Karpas-422 (cell line): ENCODE results near the gene CXXC4. TPM values are rescaled to one million over a fixed set of nuclear protein-coding genes. Genes with fewer than 3 reads are reported as not detected.

Experiments
- DNase-seq: peaks from one replicate; pipeline ENCODE4 v3.0.0-alpha.2; 2015
- H2AFZ ChIP-seq: fragments of 200-600 bp; sonication (generic); 2 replicates; pipeline ENCODE4 v1.6.1; 2014; ENCODE audit warnings: antibody characterized with exemption, low read length, mixed read lengths
- H3K27ac ChIP-seq: fragments of 200-600 bp; sonication (generic); 2 replicates; pipeline ENCODE4 v1.5.1; 2014; ENCODE audit warnings: mild to moderate bottlenecking, low read length, moderate library complexity
- H3K27me3 ChIP-seq: fragments of 200-600 bp; sonication (generic); 2 replicates; pipeline ENCODE4 v1.6.1; 2014; ENCODE audit warnings: low read length, mixed read lengths
- H3K36me3 ChIP-seq: fragments of 200-600 bp; sonication (generic); 2 replicates; pipeline ENCODE4 v1.6.1; 2014; ENCODE audit warnings: low read length, mixed read lengths; ENCODE audit not compliant: insufficient read depth
- H3K4me1 ChIP-seq: fragments of 200-600 bp; sonication (generic); 2 replicates; pipeline ENCODE4 v1.6.1; 2014; ENCODE audit warnings: mild to moderate bottlenecking, low read length, mixed read lengths
- H3K4me2 ChIP-seq: fragments of 200-600 bp; sonication (generic); 2 replicates; pipeline ENCODE4 v1.6.1; 2014; ENCODE audit warnings: low read length, low read depth, mild to moderate bottlenecking; ENCODE audit not compliant: poor library complexity, severe bottlenecking
- H3K4me3 ChIP-seq: fragments of 200-600 bp; sonication (generic); 2 replicates; pipeline ENCODE4 v1.5.1; 2014; ENCODE audit warnings: mild to moderate bottlenecking, antibody characterized with exemption, low read length, mixed read lengths
- H3K79me2 ChIP-seq: fragments of 200-600 bp; sonication (generic); 2 replicates; pipeline ENCODE4 v1.6.1; 2014; ENCODE audit warnings: mild to moderate bottlenecking, low read length, mixed read lengths
- H3K9ac ChIP-seq: fragments of 200-600 bp; sonication (generic); 2 replicates; pipeline ENCODE4 v1.6.0; 2014; ENCODE audit warnings: low read length
- H3K9me2 ChIP-seq: fragments of 200-600 bp; sonication (generic), shearing (Covaris generic); replicated peaks from 2 replicates; pipeline ENCODE4 v1.6.0; 2014; ENCODE audit warnings: mild to moderate bottlenecking, low read length, moderate library complexity; ENCODE audit not compliant: insufficient read depth
- H3K9me3 ChIP-seq: fragments of 300-700, 200-600 bp; sonication (generic); 2 replicates; pipeline ENCODE4 v1.6.1; 2014; ENCODE audit warnings: low read length, mixed read lengths
- H4K20me1 ChIP-seq: fragments of 200-600 bp; sonication (generic); 2 replicates; pipeline ENCODE4 v1.6.1; 2014; ENCODE audit warnings: mild to moderate bottlenecking, antibody characterized with exemption, low read length, low read depth; ENCODE audit not compliant: insufficient read depth
- total RNA-seq: library from RNA; depleted of rRNA; stranded (reverse); fragments of >200 nt; shearing (Covaris generic); gene quantifications from 2 replicates; pipeline ENCODE4 v1.2.3, GENCODE V29; 2014; ENCODE audit warnings: low replicate concordance

Gene CXXC4
- total RNA-seq, 1 experiment from 2014 or later, result not detected

DNA sequence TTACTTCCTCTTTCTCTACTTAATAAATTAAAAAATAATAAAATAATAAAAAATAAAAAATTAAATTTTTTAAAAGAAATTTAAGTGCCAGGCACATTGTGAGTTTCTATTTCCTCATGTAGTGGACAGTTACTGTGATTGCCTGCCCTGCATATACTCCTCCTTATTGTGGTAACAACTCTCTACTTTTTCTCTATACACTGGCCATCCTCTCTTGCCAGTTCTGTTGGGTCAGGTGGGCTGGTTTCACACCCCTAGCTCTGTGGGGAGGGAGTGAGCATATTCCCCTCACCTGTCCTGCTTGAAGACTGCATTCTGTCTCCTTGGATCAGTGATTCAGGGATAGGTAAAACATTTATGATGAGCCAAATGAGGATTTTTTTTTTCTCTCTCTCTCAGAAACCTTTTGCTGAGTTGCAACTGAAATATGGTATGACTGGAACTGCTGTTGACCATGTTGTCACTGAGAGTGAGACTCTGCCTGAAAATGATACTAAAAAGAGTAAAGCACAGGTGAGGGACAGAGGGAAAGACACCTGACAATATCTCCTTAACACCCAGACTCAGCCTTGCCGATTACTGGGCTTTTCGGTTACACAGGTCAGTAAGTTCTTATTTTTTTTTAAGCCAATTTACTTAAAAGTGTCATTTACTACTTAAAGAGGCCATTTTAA is 37.2 kb downstream of the CXXC4 start:
- H3K27me3 ChIP-seq, result no peaks in the 10 kb centered on the region
- no peaks in the 10 kb centered on the region for H3K4me1 ChIP-seq
- H3K9me2 ChIP-seq, result no peaks in the 10 kb centered on the region; the same call in 1 of the 2 replicates
- H3K4me2 ChIP-seq, result no peak overlapping the region
- DNase-seq, result no peak
- no peak overlapping the region for H3K9ac ChIP-seq
- no peaks in the 10 kb centered on the region for H3K9me3 ChIP-seq
- H3K27ac ChIP-seq, result no peak overlapping the region
- H3K4me3 ChIP-seq, result no peak overlapping the region
- no peak overlapping the region for H2AFZ ChIP-seq
- H3K36me3 ChIP-seq, result no peaks in the 10 kb centered on the region
- no peaks in the 10 kb centered on the region for H3K79me2 ChIP-seq
- H4K20me1 ChIP-seq, result no peaks in the 10 kb centered on the region

DNA sequence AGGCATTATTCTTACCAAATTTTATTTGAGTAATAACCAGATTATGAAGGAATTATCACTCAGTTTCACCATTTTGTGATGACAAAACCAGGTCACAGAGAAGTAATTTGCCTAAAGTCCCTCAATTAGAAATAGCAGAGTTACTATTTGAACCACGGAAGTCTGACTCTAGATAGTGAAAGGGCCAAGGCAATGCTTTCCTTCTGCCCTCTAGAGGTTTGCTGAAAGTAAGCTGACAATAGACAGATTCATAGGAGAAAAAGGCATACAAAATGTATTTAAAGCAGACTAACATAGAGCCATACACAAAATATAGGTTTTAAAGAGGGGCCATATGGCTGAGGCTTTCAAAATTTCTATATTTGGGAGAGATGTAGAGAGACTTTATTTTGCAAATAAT is 43.1 kb downstream of the CXXC4 start:
- H3K9me3 ChIP-seq, result no peaks in the 10 kb centered on the region
- H3K4me2 ChIP-seq, result no peak overlapping the region
- no peaks in the 10 kb centered on the region for H3K36me3 ChIP-seq
- no peaks in the 10 kb centered on the region for H3K4me1 ChIP-seq
- H3K9me2 ChIP-seq, result no peaks in the 10 kb centered on the region
- no peak overlapping the region for H3K9ac ChIP-seq
- no peak overlapping the region for H3K27ac ChIP-seq
- no peak overlapping the region for H3K4me3 ChIP-seq
- H2AFZ ChIP-seq, result no peak overlapping the region
- no peaks in the 10 kb centered on the region for H3K79me2 ChIP-seq
- H4K20me1 ChIP-seq, result no peaks in the 10 kb centered on the region
- DNase-seq, result no peak
- H3K27me3 ChIP-seq, result no peaks in the 10 kb centered on the region

DNA sequence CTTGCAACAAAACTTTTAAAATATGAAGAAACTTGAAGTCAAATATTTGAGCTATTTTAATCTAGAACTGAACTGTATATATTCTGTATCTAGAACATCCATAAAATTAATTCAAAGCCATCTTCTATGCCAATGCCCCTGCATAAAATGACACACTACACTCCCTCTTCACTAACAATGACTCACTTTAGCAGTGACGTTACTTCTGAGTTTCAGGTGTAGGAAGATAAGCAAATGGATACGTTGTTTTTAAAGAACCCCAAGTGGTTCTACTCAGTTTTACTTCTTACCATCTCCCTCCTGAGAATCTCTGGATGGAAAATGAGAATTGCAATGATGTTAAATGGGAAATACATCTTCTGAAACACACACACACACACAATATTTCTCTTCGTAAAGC is 45.2 kb downstream of the CXXC4 start:
- no peak overlapping the region for H3K4me2 ChIP-seq
- H3K9me2 ChIP-seq, result no peaks in the 10 kb centered on the region
- DNase-seq, result no peak
- H3K4me1 ChIP-seq, result no peaks in the 10 kb centered on the region
- H3K9me3 ChIP-seq, result no peaks in the 10 kb centered on the region
- H3K27me3 ChIP-seq, result no peaks in the 10 kb centered on the region
- H3K36me3 ChIP-seq, result no peaks in the 10 kb centered on the region
- H3K79me2 ChIP-seq, result no peaks in the 10 kb centered on the region
- no peak overlapping the region for H3K27ac ChIP-seq
- peak overlapping the region; percentile 43; the same call in 1 of the 2 replicates for H2AFZ ChIP-seq
- no peak overlapping the region for H3K9ac ChIP-seq
- H4K20me1 ChIP-seq, result no peaks in the 10 kb centered on the region
- H3K4me3 ChIP-seq, result no peak overlapping the region

DNA sequence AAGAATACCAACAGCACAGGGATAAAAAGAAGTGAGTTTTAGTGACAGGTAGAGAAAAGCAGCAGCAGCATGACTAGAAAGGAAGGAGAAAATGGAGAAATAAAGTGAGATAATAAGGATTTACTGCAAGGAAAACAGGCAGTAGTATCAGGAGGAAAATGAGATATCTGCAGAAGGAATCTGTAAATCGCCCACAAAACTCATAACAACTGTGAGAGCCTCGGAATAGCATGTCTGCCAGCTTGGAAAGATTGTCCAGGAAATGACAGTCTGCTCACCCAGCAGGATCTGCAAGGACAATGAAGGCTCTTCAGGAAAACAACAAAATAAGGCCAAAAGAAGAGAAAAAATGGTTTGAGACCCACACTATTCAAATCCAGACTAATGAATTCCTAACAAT is 47.4 kb downstream of the CXXC4 start:
- Histone ChIP-seq H3K27ac (no peak overlapping the region), H3K4me1 (no peaks in the 10 kb centered on the region), H3K79me2 (no peaks in the 10 kb centered on the region), H3K4me2 (no peak overlapping the region), H3K9ac (no peak overlapping the region), H2AFZ (no peak overlapping the region), H3K36me3 (no peaks in the 10 kb centered on the region), H3K9me2 (no peaks in the 10 kb centered on the region), H3K4me3 (no peak overlapping the region), H4K20me1 (no peaks in the 10 kb centered on the region), H3K9me3 (no peaks in the 10 kb centered on the region), H3K27me3 (no peaks in the 10 kb centered on the region)
- no peak for DNase-seq

DNA sequence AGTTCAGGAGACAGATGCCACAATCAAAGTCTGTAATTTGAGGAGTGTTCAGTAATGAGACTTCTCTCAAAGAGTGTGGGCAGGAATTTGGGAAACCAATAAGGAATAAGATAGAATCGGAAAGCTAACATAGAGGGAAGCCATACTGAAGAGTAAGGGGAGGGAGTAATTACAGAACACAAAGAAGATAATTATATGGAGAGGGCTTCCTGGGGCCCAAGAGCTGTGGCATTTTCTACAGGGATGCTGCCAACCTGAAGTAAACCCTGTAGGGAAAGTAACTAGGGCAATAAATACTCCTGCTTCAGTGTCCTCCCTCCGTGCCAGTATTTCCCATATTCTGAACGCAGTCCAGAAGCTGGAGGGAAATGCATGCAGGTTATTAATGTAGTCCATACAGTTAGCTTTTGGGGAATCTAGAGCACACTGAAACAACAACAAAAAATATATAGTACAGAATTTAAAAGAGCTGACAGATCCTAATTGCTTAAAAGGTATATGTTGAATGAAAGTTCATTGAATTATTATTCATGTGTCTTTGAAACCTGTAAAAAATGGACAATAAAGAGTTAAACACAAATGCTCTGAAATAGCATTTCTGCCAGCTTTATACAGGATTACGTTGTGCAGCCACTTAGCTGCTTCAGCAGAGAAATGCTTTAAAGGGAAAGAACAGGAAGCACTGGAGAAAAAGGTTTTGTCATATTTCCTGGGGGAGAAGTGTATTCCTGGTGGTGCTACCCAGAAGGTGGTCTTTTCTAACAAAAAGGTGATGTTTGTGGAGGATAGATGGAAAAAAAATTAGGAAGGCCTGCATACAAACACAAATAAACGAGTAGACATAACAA is 48.0 kb downstream of the CXXC4 start:
- H3K27ac ChIP-seq, result no peak overlapping the region
- no peaks in the 10 kb centered on the region for H3K4me1 ChIP-seq
- H3K4me2 ChIP-seq, result no peak overlapping the region
- no peak overlapping the region for H2AFZ ChIP-seq
- no peaks in the 10 kb centered on the region for H4K20me1 ChIP-seq
- no peaks in the 10 kb centered on the region for H3K9me2 ChIP-seq
- H3K4me3 ChIP-seq, result no peak overlapping the region
- H3K79me2 ChIP-seq, result no peaks in the 10 kb centered on the region
- H3K9ac ChIP-seq, result no peak overlapping the region
- no peak for DNase-seq
- H3K9me3 ChIP-seq, result no peaks in the 10 kb centered on the region
- H3K27me3 ChIP-seq, result no peaks in the 10 kb centered on the region
- no peaks in the 10 kb centered on the region for H3K36me3 ChIP-seq

DNA sequence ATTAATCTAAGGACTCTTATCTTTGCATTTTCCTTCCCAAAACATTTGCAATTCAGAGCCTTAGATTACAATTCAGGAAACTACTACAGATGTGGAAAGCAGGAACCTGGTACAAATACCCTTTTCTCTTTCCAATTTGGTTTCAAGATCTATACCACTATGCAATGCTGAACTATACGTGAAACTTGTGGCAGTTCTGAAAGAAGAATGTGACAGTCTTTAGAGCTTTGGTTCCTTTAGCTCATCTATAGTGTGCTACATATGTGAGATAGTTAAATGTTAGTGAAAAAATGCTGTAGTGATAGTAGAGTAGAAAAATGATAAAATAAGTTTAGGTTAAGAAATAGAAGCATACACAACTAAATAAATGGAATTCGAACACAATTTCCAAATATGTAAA is 50.0 kb downstream of the CXXC4 start:
- H3K4me3 ChIP-seq, result no peak overlapping the region
- H3K9ac ChIP-seq, result no peak overlapping the region
- H3K9me3 ChIP-seq, result no peaks in the 10 kb centered on the region
- H3K36me3 ChIP-seq, result no peaks in the 10 kb centered on the region
- H2AFZ ChIP-seq, result no peak overlapping the region
- H3K4me1 ChIP-seq, result no peaks in the 10 kb centered on the region
- DNase-seq, result no peak
- H3K4me2 ChIP-seq, result no peak overlapping the region
- no peaks in the 10 kb centered on the region for H4K20me1 ChIP-seq
- H3K27ac ChIP-seq, result no peak overlapping the region
- no peaks in the 10 kb centered on the region for H3K27me3 ChIP-seq
- H3K9me2 ChIP-seq, result no peaks in the 10 kb centered on the region
- H3K79me2 ChIP-seq, result no peaks in the 10 kb centered on the region

DNA sequence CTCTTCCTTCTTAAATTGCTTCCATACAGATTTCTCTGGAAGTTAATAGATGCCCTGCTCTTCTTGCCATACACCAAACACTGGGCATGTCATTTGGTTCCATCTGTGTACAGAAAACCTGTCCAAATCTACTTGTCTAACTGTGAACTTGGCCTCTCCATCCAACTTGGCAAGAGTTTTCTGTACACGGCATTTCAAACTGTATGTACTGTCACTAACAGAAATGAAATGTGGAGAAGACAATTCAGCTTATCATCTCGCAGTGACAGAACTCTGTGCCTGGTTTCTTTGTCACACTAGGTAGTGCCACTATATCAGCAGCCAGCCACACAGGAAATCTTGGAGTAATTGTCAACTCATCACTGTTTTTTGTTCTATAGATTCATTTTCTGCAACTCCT is 58.2 kb downstream of the CXXC4 start:
- Histone ChIP-seq H3K27ac (no peak overlapping the region), H3K9me2 (no peaks in the 10 kb centered on the region), H3K4me2 (no peak overlapping the region)

DNA sequence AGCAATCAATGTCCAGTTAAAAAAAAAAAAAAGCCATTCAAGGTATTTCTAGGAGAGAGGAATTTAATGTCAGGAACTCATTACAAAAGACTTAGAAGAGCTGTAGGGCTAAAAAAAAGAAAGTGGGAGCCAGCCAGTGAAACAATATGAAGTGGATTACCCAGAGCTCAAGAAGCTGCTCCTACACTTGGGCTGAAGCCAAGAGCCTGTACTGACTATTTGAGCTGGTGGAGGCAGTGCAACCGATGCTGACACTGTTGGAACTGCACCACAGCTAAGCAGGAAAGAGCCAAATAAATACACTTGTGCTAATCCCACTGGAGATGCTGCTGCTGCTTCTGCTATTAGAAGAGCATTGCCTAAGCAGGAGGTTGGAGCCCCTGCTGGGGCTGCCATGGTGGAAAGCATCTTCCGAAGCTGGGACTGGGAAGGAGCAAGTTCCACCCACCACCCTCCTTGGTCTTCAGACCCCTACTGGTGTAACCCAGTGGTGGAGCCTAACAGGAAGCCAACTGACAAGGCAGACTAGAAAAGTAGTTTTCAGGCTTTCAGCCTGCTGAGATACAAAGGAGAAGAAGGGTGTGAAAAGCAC is 65.4 kb downstream of the CXXC4 start:
- H3K9me3 ChIP-seq, result no peaks in the 10 kb centered on the region
- no peaks in the 10 kb centered on the region for H4K20me1 ChIP-seq
- no peaks in the 10 kb centered on the region for H3K4me1 ChIP-seq
- H3K9me2 ChIP-seq, result no peaks in the 10 kb centered on the region
- no peak overlapping the region for H3K4me3 ChIP-seq
- no peak overlapping the region for H3K27ac ChIP-seq
- H3K9ac ChIP-seq, result no peak overlapping the region
- no peak overlapping the region for H3K4me2 ChIP-seq
- no peaks in the 10 kb centered on the region for H3K36me3 ChIP-seq
- H2AFZ ChIP-seq, result no peak overlapping the region
- no peaks in the 10 kb centered on the region for H3K27me3 ChIP-seq
- H3K79me2 ChIP-seq, result no peaks in the 10 kb centered on the region
- DNase-seq, result no peak

More for the DNA sequence above, 58.2 kb downstream of the CXXC4 start:
- no peaks in the 10 kb centered on the region for H3K79me2 ChIP-seq
- no peaks in the 10 kb centered on the region for H3K27me3 ChIP-seq
- no peak overlapping the region for H2AFZ ChIP-seq
- H3K9ac ChIP-seq, result no peak overlapping the region
- no peaks in the 10 kb centered on the region for H3K9me3 ChIP-seq
- H4K20me1 ChIP-seq, result no peaks in the 10 kb centered on the region
- no peak overlapping the region for H3K4me3 ChIP-seq
- H3K4me1 ChIP-seq, result no peaks in the 10 kb centered on the region
- no peak for DNase-seq
- no peaks in the 10 kb centered on the region for H3K36me3 ChIP-seq
